Endometrial microvascular endothelial cells (primary cell): Measurements from ENCODE around the gene CCR4. TPM values are rescaled to one million over a fixed set of nuclear protein-coding genes. Genes with fewer than 3 reads are reported as not detected.
"Not testable (repeated sequence)": the region's sequence is repeated elsewhere in the genome, so short reads cannot be mapped to it uniquely, and the experiment has no call there.

Experiments used
- in situ Hi-C: cut with HindIII; loops from 2 replicates; pipeline ENCODE4 v1.10.0; 2017; ENCODE audit warnings: low sequenced_read_pairs, low pct_unique_long_range_greater_than_20kb; ENCODE audit errors: inconsistent ontology term
- total RNA-seq: library from RNA; depleted of rRNA; stranded (reverse); fragments of >200 nt; gene quantifications from one replicate; pipeline ENCODE4 v1.2.3, GENCODE V29; 2015; ENCODE audit errors: inconsistent ontology term

The CCR4 gene
- total RNA-seq = 5.4 TPM

- in situ Hi-C loops = no loop called here
These were observed at the start of gene CCR4 for GRCh38 chr3:32951410-32951811. Gene CCR4, plus strand, starts transcription at chr3:32951644. Its CDS starts 1,779 bp downstream, at chr3:32953423.

GRCh38 chr3:32902887-32903371, 48.5 kb upstream of the CCR4 start:
- in situ Hi-C loops = not testable (repeated sequence)

GRCh38 chr3:32903953-32904352, 47.5 kb upstream of the CCR4 start:
- in situ Hi-C loops = no loop called here

- in situ Hi-C loops = no loop called here
These were observed 41.4 kb upstream of the CCR4 start for GRCh38 chr3:32909999-32910398.

GRCh38 chr3:32910954-32911353, 40.5 kb upstream of the CCR4 start:
- in situ Hi-C loops = no loop called here

GRCh38 chr3:32912046-32912445, 39.4 kb upstream of the CCR4 start:
- in situ Hi-C loops = no loop called here

GRCh38 chr3:32913790-32914446, 37.5 kb upstream of the CCR4 start:
- in situ Hi-C loops = no loop called here

- in situ Hi-C loops = no loop called here
These were observed 31.5 kb upstream of the CCR4 start for GRCh38 chr3:32919920-32920319.

GRCh38 chr3:32922078-32922477, 29.4 kb upstream of the CCR4 start:
- in situ Hi-C loops = no loop called here

- in situ Hi-C loops = no loop called here
These were observed 21.3 kb upstream of the CCR4 start for GRCh38 chr3:32930161-32930560.

GRCh38 chr3:32931273-32931672, 20.2 kb upstream of the CCR4 start:
- in situ Hi-C loops = not testable (repeated sequence)

- in situ Hi-C loops = no loop called here
These were observed 17.2 kb upstream of the CCR4 start for GRCh38 chr3:32934150-32934742.

GRCh38 chr3:32937331-32937730, 14.1 kb upstream of the CCR4 start:
- in situ Hi-C loops = no loop called here

GRCh38 chr3:32939531-32940284, 11.7 kb upstream of the CCR4 start:
- in situ Hi-C loops = not testable (repeated sequence)

- in situ Hi-C loops = no loop called here
These were observed 10.7 kb upstream of the CCR4 start for GRCh38 chr3:32940726-32941125.

GRCh38 chr3:32945136-32945535, 6.3 kb upstream of the CCR4 start:
- in situ Hi-C loops = no loop called here

- in situ Hi-C loops = not testable (repeated sequence)
These were observed 5.8 kb upstream of the CCR4 start for GRCh38 chr3:32945598-32945997.

- in situ Hi-C loops = no loop called here
These were observed 4.3 kb upstream of the CCR4 start for GRCh38 chr3:32946973-32947788.

GRCh38 chr3:32947789-32948238, 3.6 kb upstream of the CCR4 start:
- in situ Hi-C loops = no loop called here
